ENCODE data around the gene FBN1.

The FBN1 gene

DNA sequence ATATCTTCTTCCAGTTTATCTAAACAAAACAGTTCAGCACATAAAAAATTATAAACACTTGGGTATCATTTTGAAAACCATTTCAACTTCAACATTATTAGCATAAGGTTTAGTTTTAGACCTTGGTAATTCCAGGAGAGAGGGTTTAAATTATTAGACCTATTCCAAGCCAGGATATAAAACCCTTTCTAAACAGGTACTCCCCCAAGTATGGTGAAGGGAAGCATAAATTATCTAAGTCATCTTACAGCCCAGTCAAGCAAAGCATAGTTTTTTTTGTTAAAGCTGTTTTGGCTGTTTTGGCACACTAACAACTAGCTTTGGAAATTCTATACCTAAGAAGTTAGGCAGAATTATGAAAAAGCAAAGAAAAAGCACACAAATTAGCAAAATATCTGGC, 87.3 kb downstream of the FBN1 start:
- no peak overlapping the region for H3K27ac ChIP-seq
- DNase-seq (ENCODE audit: low read depth, low spot score) = no peak

DNA sequence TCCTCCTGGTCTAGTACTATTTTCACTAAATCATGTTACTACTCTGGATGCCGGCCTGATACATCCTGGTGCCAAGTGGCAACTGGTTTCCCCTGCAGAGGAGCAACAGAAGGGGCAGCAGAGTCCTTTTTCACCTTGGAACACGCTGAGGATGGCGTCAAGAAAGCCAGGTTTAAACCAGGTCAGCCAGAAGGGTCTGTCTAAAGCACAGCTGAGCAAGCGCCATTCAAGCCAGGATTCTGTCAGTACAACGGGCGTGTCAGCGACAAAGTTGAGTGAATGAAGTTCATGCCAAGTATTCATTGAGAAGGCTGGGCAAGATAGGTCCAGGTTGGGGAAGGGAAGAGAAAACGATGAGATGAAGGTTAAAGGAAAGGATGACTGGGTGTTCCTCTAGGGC, 88.2 kb downstream of the FBN1 start:
- no peak for DNase-seq (ENCODE audit: low read depth, low spot score)
- no peak overlapping the region for H3K27ac ChIP-seq

DNA sequence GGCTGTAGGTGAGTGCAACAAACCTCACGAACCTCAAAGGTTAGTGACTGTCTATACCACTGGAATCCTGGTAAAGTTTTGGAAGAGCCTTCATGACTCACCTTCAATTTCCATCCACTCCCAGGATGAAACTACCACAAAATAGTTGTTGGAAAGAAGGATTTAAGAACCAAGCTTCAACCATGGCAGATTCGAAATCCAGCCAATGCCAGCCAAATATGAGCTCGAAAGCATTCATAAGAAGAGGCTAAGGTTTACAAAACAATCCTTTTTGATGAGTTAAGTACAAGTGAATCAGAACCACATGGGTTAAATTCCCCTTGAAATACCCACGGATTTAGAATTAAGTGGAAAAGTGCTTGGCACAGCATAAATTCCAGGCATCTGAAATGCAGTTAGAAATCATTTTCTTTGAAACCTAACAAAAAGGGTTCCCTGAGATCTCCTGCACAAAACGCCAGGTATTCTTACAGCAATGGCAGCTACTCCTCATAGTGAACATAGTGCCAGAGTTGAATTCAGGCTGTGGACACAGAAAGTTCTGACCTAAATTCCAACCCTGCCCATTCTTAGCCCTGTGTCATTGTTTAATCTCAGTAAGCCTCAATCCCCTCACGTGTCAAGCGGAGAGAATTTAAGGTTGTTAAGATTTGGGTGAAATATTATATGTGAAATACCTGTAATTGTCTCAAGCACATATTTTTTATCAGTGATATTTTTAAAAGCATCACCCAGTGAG, 89.2 kb downstream of the FBN1 start:
- H3K27ac ChIP-seq = no peak overlapping the region
- DNase-seq (ENCODE audit: low read depth, low spot score) = no peak

DNA sequence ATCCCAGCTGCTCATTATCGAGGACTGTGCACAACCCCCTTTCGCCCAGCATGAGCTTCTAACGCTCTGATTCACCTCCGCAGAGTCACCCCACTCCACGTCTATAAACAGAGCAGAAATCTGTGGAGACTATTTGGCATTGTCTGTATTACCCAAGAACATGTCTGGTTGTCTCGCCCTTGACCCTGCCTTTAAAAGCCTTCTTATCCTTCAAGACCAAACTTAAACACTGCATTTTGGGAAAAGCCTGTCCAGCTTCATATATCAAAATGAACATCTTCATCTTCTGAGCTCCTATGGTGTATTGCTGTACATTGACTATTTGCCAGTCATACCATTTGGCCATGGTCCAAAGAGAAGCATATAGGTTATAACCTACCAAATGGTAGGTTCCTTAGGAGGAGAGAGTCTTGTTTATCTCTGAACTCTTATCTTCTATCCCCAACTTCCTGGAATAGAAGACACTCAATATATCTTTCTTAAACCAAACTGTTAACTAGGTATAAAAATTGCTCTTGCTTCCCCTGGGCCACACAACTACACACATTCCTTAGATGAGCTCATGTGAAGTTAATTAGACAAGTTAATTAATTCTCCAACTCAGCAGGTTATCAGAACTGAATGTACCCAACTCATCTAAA, 90.1 kb downstream of the FBN1 start:
- DNase-seq (ENCODE audit: low read depth, low spot score) = no peak
- H3K27ac ChIP-seq = no peak overlapping the region

DNA sequence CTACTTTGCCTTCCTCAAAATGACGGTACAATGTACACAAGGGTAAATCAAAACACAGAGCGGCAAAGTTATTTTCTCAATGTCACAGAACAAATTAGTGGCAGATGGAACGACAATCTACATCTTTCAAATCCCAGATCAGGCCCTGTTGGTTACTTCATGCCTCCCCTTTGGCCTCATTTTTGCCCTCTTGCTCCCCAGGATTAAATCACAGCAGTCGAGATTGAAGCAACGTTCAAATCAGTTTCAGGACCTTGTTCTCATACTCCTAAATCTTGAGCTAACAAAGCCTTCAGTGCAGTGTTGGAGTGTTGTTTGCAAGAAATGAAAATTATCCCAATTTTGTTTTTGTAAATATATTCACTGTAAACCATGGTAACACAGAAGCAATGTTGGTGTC, 91.4 kb downstream of the FBN1 start:
- DNase-seq (ENCODE audit: low read depth, low spot score) = no peak
- no peak overlapping the region for H3K27ac ChIP-seq

DNA sequence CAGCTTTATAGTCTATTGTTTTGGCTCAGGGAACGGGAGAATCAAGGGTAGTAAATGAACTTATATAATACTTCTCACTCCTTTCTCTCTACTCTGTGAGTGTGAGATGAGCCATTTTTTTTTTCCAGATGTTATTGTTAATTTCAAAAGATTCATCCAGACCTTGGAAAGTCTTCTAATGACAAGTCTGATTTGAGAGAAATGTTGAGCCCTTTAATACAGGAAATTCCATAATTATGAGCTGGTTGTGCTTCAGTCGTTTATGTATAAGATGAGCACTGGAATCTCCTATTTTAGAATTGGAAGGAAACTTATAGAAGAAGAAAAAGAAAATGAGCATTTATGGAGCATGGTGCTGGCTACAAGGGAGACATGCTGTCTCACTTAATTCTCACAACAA, 92.0 kb downstream of the FBN1 start:
- no peak for DNase-seq (ENCODE audit: low read depth, low spot score)
- H3K27ac ChIP-seq = no peak overlapping the region

DNA sequence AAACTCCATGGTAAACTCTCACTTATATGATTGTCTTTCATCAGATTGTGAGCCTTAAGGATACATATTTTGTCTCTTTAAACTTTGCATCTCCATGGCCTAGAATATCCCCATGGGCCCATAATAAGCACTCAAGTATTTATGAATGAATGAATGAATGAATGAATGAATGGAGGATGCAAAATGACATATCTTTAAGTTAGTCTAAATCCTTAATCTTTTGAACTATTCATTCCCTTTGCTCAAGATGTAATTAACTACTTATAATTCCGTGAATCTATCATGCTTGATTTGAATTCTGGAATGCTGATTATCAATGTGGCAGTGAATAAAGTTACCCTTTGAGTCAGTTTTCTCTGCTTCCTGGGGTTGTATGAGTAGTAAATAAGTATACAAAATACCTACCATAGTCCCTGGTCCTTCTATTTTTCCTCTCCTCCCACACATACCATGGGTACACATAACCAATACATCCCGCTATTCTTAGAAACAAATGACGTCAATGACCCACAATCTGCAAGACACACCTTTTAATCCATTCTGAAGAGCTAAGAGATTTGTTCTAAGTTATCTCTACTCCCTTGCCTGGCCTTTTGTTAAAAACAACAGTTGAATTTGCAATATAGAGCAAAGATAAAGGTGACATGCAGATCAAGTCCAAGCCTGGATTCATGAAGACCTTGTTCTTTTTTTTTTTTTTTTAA, 94.5 kb downstream of the FBN1 start:
- DNase-seq (ENCODE audit: low read depth, low spot score) = no peak
- H3K27ac ChIP-seq = no peak overlapping the region

DNA sequence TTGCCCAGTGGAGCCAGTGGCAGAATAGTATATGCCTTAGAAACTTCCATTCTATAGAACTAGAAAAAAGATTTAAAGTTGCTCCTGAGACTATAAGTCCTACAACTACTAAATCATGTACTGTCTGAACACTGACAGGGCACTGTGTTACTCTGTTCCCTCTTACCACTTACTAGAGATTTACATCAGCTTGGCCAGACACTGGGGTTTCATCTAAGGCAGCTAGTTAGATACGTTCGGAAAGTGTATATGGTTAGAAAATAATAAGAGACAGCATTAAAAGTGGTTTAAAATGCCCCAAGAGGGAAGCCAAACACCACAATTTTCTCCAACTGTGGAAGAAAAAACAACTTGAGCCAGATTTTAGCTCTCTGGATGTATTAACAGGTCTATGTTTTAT, 97.1 kb downstream of the FBN1 start:
- DNase-seq (ENCODE audit: low read depth, low spot score) = no peak
- H3K27ac ChIP-seq = no peak overlapping the region

DNA sequence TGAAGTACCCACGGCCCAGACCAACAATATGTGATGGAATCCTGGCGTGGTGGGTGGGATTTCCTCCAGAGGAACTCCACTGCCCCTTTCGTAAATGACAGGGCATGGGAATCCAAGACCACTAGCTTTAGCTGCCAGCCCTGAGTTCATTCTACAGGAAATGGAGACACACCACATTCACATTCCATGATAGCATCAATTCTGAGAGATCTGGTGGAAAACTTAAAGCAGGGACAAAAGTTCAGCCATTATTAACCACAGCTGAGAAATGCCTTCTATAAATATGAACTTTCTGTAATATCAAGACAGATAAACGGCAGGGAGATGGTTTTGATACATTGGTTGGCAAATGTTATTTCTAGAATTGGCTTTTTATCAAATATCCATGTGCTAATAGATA, 98.2 kb downstream of the FBN1 start:
- no peak overlapping the region for H3K27ac ChIP-seq
- no peak for DNase-seq (ENCODE audit: low read depth, low spot score)

DNA sequence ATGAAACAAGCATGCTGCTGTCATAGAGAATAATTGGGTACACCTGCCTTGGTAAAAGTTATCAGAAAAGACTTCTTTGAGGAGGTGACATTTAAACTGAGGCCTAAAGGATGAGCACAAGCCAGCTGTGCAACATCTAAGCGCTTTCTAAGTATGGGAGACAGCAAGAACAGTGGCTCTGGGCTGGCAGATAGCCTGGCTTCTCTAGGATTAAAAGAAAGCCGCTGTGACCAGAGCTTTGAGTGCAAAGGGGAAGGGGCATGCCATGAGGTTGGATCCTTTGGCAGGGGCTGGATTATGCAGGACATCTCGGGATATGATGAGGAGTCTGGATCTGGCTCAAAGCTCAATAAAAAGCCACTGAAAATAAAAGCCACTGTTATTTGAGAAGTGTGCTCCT, 99.2 kb downstream of the FBN1 start:
- DNase-seq (ENCODE audit: low read depth, low spot score) = no peak

DNA sequence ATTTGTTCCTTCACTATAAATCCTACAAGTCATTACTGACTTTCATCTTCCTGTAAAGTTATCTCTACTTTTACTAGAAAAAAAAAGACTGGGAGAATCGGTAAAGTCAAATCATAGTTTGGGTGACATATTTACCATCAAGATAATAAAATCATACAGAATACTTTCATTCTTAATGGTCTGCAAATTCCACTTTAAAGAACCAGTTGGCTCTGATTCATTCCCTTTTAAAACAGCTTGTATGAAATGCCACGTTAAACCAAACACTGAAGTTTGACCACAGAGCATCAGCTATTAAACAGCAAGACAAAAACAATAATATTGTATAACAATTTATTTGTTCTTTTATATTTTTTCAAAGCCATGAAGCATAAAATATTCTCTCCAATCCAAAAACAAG, 100.7 kb downstream of the FBN1 start:
- DNase-seq (ENCODE audit: low read depth, low spot score) = no peak
- no peak overlapping the region for H3K27ac ChIP-seq

More for the DNA sequence above, 99.2 kb downstream of the FBN1 start:
- H3K27ac ChIP-seq = no peak overlapping the region

DNA sequence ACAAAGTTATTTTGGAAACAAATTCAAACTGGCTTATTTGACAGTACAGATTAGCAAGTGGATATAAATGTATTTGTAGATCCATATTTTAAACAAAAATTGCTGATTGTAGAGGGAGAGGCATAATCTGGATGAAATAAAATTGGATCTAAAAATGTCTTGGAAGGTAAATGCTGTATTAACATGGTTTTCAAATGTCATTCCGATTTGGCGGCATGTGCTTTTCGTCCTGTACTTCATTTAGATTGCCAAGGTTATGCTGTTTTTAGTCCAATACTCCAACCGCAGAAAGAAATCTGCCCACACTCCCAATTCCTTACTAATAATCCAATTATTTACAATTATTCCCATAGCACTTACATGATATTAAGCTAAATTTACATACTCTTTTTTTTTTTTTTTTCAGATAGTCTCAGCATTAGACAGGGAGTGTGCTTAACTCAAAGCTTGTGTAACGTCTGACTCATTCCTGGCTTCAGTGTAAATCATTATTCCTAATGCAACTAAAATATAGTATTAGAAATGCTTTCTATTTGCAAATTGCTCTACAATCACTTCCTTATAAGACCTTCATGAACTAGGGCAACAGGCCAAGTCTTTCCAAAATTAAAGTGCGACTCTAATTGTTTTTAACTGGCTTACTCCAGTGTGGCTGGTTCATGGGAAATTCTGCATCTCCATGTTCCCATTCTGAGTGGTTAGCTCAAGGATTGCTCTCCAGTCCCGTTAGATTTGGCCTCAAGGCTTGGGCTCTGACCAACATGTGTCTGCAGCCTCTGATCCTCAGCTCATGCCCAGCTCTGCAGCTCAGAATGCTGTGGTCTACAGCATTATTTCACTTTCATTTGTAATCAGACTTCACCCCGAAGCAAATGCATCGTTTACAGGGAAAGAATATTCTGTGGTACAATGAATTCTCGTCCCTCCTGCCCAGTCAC, 103.9 kb downstream of the FBN1 start:
- no peak for DNase-seq (ENCODE audit: low read depth, low spot score)
- H3K27ac ChIP-seq = no peak overlapping the region

DNA sequence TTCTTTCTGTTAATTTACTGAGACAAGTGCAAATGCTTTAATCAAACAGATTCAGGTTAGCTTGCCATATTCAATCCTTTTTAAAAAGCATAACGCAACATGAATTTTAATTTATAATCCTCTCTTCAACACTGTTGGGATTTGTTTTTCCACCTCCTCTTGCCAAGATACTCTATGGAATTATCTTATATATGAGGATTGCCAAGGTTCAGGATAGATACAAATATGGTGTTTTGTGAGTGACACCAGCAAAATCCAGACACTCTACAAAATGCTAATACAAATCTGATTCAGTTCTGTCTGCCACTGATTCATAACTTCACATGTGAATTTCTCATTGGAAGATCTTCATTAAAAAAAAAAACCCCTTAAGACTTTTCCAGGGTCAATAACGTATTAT, 104.8 kb downstream of the FBN1 start:
- no peak for DNase-seq (ENCODE audit: low read depth, low spot score)
- H3K27ac ChIP-seq = no peak overlapping the region

DNA sequence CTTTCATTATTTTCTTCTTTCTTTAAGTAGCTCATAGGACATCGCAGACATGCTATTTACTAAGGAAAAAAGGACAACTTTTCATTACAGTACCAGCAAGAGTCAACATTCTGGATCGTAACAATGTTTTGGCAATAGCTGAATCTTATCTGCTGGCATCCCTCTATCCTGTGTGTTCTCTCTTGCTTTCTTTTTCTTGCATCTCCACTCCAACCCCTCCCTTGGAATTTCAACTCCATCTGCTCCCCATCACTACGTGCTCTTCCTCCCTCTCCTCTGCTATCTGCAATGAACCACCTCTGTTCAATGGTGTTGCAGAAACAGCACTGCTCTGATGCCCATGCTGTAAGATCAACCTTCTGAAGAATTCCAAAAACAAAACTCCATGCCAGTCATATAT, 106.6 kb downstream of the FBN1 start:
- H3K27ac ChIP-seq = no peak overlapping the region
- DNase-seq (ENCODE audit: low read depth, low spot score) = no peak

DNA sequence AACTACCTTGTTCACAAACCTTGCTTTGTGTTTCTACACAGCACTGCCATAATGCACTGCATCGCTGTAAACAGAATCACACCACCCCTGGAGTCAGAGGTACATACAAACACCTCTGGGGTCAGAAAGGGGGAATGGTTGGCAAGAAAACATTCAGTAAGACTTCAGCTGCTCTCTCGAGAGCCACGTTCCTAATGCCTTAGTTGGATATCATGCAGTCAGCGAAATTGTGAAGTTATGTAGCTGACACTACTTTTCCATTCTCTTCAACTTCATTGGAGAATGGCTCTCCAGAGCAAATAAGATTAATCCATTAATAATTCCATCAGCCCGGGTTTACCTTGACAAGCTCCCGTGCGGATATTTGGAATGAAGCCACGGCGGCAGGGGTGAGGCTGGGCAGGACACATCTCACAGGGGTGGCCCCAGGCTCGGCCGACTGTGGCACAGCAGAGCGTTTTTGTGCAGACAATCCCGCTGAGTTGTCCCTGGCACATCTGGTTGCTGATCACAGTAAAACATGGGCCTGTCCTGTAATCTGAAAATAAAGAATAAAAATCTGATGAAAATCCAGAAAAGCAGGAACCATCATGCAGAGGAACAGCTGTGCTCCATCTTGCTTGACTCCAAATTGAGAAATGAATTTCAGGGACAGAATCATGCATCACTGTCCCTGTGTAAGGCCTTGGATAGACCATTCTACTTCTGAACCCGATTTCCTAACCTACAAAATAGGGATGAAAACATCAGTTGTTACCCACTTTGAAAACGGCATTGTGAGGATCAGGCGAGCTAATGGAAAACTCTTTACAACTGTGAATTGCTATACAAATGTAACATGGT, 108.0 kb downstream of the FBN1 start:
- no peak for DNase-seq (ENCODE audit: low read depth, low spot score)
- H3K27ac ChIP-seq = no peak overlapping the region

DNA sequence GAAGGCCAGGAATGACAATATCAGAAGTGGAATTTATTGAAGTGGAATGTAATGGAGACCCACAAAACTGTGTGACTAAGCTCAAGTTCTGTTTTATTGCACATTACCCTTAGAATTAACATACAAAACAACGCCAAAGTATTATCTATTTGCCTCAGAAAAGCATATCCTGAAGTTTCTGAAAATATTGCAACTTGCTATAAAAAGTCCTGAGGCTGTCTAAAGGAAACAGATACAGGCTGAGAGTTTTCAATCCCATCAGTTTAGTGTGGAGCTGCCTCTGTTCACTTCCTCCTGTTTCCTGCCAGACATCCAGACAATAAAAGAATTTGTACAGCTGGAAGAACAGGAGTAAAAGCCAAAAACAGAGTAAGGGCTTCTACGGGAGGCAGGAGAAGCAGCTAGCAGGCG, 108.8 kb downstream of the FBN1 start:
- DNase-seq (ENCODE audit: low read depth, low spot score) = no peak
- H3K27ac ChIP-seq = no peak overlapping the region

DNA sequence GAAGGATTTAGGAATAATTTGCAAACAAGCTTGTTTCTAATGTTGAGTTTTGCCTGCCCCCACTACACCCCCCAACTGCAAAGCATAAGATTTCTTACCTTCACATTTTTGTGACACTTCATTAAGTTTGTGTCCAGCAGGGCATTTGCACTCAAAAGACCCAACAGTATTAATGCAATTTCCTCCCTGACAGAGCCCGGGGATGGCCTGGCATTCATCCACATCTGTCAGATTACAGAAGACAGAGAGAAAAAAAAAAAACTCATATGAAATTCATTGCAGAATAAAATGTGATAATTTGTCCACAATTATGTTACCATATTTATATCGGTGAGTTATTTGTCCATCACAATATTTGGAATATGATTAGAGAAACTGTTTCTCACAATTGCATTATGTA, 111.5 kb downstream of the FBN1 start:
- no peak for DNase-seq (ENCODE audit: low read depth, low spot score)
- H3K27ac ChIP-seq = no peak overlapping the region

DNA sequence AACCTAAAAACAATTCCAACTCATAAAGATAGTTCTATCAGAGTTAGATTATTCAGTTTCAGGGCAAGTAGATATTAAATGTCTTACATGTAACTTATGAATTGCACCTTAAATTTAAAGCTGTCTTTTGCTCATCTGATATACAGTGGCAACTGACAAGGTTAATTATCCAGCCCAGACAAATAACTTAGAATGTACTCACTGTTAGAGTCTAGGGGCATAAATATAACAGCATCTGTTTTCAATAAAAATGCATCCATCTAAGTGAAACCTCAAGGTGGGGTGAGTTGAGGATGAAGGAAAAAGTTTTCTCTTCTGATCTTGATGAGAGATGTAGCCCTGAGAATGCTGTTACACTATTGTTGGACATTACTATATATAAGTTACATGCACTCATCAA, 112.6 kb downstream of the FBN1 start:
- no peak overlapping the region for H3K27ac ChIP-seq
- no peak for DNase-seq (ENCODE audit: low read depth, low spot score)

DNA sequence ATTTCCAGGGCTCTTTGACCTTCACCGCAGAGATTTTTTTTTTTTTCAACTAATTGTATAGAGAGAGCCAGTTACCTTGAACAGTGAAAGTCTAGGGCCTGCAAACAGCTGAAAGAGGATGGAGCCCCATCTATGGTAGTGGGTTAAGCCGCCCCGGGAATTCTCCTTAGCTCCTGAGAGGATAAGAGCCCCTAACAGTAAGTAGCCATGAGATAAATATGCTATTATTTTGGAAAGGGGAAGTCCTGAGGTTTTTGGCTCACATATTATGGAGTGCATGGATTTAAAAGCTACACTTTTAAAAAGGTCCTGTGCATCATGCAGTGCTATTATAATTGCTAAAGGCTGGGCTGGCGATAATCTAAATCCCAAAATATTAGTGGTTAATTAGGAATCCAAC, 115.0 kb downstream of the FBN1 start:
- DNase-seq (ENCODE audit: low read depth, low spot score) = no peak
- H3K27ac ChIP-seq = no peak overlapping the region

DNA sequence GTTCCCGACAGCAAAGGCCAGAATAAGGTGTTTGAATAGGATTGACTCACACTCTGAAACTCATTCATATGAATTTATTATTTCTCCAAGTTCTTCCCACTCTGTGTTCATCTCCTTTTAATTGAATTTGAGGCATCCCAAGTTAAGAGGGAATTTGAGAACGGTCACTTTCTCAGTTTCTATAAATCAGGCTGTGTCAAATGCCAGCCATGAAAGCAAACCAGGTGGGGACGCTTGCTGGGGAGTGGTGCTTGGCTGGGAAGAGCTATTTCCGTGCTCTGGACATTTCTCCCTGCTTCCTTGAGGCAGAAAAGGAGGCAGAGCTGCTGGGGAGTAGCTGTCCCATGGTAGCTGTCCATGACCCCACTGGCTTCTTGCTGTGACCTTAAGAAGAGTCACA, 116.6 kb downstream of the FBN1 start:
- no peak for DNase-seq (ENCODE audit: low read depth, low spot score)
- H3K27ac ChIP-seq = no peak overlapping the region
